A172 (cell line): ENCODE measurements around the gene HSD17B14. TPM values are rescaled to one million over a fixed set of nuclear protein-coding genes. Genes with fewer than 3 reads are reported as not detected.
"Not testable (repeated sequence)": the region's sequence is repeated elsewhere in the genome, so short reads cannot be mapped to it uniquely, and the experiment has no call there.

Source experiments
- DNase-seq: peaks from one replicate; pipeline ENCODE4 v3.0.0-alpha.2; 2015; ENCODE audit warnings: low spot score
- total RNA-seq: library from RNA; depleted of rRNA; stranded (reverse); fragments of >200 nt; shearing (Covaris generic); gene quantifications from 2 replicates; pipeline ENCODE4 v1.2.3, GENCODE V29; 2014

HSD17B14 gene
- total RNA-seq, 1 experiment from 2014 or later = 14.6 TPM

DNA sequence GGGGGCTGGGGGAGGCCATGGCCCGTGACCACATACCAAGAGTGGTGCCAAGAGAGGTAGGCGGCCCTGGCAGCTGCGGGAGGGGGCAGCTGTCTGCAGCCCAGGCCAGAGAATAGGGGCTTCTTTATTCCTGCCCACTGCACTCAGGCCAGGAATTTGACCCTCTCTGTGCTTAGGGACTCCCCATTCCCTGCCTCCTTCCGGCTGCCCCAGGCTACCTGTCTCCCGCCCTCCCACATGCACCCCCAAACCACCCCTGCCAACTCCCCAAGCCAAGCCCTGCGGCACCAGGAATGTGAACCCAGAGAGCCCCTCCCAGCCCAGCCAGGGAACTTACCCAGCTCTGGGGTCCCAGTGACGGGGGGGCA, 31.4 kb upstream of the HSD17B14 start:
- no peak for DNase-seq

DNA sequence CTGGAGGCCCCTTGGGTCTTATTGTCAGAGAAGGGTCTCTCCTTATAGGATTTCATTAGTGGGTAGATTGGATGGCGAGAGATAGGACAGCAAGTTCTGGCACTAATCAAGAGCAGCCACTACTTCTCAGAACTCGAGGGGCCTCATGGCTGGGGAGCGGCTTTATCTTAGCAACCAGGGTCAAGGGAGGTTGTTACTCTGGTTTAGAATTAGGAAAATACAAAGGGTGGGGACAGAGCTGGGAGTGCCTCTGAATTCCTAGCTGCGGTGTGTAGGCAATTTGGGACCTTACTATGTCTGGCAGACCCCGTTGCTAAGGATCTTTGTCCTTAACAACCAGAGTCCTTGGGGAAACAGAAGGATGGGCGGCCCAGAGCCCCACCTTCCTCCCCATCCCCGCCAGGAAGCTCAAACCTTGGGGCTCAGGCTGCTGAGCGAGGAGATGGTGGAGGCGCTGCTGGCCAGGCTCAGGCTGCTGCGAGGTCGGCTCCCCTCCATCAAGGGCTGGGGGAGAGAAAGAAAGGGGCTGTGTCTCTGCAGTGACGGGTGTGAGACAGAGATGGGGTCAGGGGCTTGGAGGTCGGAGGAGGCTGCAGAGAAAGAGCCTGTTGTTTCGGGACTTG, 30.9 kb upstream of the HSD17B14 start:
- DNase-seq = no peak

DNA sequence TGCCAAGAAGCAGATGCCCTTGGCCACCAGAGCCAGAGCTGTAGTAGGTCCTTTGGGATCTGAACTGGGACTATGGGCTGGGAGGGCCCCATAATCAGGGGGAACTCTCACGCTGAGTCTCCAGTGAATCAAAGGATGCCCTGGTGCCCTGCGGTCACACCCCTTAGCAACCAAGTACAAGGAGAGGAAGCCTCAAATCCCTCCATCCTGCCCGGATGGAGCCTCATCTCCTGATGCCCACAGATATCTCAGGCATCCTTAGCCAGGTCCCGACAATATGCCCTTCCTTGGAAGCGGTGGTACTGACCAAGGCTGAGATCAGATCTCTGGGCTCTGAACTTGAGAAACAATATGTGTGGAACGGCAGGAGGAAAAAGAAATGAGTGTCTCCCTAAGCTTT, 30.4 kb upstream of the HSD17B14 start:
- DNase-seq = no peak

DNA sequence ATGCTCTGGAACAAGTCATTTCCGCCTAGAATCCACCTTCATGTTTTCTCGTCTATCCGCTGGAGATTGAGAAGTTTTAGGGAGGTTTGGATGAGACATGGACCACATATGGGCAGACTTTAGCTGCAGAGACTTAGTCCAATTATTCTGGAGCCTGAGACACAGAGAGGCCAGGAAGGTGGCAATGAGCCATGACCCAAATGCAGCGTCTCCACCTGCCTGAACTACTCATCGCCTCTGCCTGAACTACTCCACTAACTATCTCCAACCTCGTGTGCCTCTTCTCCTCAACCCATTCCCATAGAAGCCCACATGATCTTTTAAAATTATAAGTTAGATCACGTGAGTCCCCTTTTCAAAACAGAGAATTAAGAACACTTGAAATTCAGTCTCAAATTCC, 26.5 kb upstream of the HSD17B14 start:
- DNase-seq = no peak

DNA sequence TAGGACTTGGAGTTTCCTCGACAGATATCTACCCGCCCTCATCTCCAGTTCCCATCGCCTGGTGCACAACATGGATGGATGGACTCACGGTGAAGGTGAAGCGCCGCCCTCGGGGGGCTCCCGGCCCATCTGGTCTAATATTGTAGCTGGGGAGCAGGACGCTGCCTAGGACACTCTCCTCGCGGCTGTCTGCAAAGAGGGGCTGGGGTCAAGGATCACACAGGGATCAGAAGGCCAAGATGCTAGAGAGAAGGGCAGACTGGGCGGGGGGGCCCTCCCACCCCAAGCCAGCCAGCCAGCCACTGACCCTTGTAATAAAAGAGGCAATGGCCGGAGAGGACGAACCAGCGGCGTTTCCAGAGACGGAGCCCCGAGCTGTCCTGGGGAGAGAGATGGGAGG, 25.0 kb upstream of the HSD17B14 start:
- DNase-seq = no peak

DNA sequence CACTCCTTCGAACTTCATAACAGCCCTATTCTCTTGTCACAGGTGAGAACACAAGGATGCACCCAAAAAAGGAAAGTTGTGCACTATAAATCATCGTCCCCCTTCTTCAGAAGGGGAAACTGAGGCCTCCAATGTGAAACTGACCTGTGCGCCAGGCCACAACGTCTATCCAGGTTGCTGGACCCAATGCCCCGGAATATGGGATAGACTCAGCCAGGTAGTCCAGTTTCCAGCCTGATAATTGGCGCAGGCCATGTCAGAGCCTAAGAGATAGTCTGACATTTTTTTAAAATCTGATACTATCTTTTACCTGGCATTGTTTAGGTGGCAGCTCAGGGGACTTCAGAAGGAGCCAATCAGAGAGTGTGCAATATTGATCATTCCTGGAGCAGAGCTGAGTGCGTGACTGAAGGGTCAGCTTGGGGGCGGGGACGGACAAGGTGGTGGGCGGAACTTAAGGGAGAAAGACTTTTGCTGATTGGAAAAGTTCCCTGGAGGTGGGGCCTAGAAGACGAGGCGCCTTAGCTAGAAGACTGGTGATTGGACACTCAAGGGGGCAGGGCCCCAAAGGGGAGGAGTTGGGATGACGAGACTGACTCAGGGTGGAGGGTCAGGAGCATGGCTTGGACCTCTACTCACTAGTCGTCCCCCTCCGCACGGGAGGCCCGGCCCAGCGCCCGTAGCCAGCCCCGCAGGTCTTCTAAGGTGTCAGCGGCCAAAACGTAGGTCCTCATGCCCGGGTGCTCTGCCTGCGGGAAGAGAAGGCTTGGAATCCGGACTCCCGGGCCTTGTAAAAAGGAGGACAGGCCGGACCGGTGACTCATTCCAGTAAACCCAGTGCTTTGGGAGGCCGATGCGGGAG, 23.7 kb upstream of the HSD17B14 start:
- DNase-seq = no peak

DNA sequence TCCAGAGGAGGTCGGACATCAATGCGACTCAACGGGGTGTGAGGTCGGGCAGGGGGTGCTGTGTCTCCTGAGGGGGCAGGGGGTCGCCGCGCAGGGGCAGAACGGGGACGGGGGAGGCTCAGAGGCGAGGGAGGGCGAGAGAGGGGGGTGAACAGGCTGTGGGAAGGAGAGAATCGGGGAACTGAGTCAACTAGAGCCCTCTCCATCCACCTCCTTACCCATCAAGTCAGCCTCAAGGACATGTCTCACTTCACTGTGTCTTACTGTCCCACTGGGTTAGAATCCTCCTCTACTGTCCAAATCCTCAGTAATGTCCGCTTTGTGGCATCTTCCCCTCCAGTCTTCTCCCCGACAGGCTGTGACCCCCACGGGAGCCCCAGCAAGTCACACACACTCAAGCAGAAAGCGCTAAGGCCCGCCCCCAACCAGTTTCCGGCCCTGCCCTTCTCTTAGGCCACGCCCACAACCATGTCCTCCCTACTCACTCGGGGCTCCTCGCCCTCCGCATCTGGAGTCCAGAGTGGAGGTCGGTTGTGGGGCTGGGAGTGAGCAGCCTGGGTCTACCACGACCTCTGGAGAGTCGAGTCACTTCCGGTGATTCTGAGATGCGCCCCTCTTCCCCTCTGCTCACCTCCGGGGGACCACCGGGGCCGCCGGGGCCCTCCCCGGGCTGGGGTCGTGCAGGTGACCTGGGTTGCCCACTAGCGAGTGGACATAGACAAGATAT, 22.9 kb upstream of the HSD17B14 start:
- DNase-seq = no peak

DNA sequence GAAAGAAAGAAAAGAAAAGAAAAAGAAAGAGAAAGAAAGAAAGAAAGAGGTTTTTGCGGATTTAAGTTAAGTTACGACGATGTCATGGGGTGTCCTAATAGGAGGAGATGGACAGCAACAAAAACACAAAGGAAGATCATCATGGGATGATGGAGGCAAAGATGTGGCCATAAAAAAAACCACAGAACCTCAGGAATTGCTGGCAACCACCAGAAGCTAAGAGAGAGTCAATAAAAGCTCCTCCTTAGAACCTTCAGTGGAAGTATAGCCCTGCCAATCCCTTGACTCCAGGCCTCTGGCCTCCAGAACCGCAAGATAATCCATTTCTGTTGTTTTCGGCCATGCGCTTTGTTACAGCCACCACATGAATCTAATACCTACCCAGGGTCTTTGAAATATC, 20.6 kb upstream of the HSD17B14 start:
- peak; percentile 56 for DNase-seq

DNA sequence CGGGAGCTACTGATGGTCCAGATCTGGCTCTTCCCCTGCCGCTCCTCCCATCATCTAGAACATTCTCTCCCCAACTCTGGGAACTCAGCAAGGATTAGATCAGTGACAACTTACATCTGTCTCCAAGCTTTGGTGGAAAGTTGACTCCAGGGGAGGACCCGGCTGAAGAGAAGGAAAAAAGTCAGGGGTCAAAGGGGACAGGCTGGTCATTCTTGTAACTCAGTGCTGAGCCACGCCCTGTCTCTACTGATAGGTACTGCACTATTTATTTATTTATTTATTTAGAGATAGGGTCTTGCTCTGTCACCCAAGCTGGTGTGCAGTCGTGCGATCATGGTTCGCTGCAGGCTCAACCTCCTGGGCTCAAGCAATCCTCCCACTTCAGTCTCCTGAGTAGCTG, 17.8 kb upstream of the HSD17B14 start:
- no peak for DNase-seq

DNA sequence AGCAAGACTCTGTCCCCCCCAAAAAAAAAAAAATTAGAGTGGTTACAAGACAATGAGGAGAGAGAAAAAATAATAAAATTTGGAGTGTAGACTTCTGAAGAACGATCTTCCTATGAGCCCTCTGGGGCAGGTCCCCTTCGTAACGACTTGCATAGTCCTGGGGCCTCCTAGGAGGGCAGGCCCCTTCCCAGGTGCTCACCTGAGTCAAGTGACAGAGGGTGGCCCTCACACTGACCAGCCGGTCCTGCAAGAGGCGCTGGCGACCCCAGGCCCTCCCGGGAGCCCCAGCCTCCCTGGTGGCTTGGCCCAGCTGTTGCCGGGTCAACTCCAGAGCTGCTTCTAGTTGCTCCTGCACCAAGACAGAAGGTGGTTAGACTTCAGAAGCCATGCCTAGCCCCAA, 17.2 kb upstream of the HSD17B14 start:
- no peak for DNase-seq

DNA sequence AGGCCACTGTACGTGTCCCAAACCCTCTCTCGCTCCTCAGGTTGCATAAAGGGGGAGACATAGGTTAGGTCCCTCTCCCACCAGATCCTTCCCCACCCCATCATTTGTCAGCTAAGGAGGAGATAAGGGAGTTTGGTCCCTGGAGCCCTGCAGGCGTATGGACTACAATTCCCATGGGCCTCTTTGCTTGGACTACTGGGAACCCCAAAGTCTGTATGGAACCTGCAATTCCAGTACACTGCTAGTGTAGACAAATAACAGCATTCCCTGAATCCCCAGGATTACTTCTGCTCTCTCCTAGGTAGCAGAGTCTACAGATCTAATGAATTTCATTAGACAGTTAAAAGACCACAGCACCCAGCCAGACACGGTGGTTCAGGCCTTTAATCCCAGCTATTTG, 16.0 kb upstream of the HSD17B14 start:
- DNase-seq = no peak

DNA sequence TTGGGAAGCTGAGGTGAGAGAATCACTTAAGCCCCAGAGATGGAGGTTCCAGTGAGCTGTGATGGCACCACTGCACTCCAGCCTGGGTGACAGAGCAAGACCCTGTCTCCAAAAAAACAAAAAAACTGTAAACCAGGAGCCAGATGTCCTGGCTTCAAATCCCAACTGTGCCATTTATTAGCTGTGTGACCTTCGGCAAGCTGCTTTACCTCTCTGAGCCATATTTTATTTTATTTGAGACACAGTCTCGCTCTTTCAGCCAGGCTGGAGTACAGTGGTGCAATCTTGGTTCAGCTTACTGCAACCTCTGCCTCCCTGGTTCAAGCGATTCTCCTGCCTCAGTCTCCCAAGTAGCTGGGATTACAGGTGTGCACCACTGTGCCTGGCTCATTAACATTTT, 10.4 kb upstream of the HSD17B14 start:
- DNase-seq = not testable (repeated sequence)

DNA sequence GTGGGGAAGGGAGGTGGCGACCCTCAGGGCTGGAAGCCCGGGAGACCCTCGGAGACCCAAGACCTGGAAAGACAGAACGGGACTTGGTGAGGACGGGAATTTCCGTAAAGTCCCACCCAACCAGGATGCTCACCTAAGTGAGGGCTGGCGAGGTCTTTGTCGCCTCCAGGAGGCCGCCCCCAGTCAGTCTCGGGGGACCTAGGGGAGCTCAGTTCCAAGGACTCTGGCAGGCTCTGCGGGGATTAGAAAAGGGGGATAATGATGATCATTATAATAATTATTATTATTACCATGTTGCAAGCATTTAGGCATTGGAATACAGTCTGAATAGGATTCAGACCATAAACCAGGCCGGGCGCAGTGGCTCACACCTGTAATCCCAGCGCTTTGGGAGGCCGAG, 9.1 kb upstream of the HSD17B14 start:
- no peak for DNase-seq

DNA sequence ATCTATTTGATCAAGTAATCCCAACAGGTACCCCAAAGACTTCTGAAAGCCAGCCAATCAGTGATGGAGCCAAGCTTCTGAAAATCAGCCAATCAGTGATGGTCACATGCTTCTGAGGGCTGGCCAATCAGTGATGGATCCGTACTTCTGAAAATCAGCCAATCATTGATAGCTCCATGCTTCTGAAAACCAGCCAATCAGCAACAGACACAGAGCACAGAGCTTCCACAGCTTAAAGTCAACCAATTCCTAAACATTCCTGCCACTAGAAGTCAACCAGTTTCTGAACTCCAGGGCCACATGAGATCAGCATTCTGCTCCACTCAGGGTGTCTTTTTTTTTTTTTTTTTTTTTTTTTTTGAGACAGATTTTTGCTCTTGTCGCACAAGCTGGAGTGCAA, 8.2 kb upstream of the HSD17B14 start:
- peak; percentile 54 for DNase-seq

DNA sequence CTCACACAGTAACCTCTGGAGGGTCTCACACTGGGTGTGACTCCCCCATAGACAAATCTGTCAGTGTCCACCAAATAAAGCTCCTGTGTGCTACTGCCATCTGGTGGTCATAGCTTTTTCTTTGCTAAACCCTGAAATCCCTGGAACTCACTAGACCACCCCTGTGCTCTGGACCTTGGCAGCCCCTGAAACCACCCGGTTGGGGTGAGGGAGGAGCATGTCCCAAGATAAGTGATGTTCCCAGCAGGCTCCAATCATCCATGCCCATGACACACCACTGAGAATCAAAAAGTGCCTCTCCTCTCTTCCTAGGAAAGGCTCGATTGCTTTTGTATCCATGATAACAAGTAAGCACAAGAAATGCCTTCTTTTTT, 6.5 kb upstream of the HSD17B14 start:
- DNase-seq = peak; percentile 47

DNA sequence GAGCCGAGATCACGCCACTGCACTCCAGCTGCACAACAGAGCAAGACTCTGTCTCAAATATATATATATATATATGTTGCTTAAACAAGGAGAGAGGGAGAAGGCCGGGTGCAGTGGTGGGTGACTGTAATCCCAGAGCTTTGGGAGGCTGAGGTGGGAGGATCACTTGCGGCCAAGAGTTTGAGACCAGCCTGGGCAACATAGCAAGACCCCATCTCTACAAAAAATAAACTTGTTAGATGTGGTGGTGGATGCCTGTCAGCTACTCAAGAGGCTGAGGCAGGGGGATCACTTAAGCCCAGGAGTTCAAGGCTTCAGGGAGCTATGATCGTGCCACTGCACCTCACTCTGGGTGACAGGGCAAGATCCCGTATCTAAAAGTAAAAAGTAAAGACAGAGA, 5.3 kb upstream of the HSD17B14 start:
- DNase-seq = no peak

DNA sequence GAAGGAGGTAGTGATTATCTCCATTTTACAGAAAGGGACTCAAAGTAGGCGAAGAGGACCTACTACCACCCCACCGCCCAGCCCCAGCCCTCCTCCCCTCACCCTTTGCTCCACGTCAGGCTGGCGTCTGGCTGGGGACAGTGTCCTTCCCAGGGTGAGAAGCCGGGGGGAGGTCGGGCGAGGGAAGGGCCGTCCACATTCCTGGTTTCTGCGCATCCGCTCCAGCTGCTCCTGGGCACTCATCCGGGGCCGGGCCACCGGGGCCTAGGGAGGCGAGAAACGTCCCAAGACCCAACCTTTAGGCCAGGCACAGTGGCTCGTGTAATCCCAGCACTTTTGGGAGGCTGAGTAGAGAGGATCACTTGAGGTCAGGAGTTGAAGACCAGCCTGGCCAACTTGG, 4.8 kb upstream of the HSD17B14 start:
- DNase-seq = no peak

DNA sequence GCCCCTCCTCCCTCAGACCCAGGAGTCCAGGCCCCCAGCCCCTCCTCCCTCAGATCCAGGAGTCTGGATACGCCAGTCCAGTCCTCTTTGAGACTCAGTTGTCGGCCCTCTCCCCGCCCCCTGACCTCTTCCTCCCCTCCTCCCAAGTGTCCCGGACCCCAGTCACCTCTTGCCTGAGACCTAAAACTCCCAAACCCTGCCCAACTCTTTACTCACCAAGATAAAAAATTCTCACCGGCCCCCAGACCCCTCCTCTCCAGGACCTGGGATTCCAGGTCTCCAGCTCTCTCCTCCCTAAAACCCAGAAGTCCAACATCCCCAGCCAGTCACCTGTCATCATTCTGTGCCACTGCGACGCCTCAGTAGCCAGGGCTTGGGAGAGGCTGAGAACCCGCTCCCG, 1.4 kb upstream of the HSD17B14 start:
- no peak for DNase-seq

DNA sequence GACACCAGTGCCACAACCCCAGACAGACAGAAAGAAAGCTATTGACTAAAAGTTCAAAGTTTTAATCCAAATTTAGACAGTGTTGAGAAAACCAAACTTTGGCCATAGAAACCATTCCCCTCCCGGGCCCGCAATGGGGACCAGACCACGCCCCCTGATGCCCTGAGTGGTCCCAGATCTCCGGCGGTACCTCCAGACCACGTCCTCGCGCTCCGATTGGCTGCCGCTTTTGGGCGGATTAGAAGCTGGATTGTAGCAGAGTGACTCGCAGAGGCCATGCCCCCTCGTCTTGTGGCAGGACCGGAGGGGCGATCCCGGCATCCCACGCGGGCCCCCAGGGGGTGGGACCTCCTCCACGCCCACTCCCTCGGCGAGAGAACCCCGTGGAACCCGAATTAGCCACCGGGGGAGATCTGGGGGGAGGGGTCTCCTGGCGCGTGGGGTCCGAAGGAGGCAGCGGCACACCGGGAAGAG, 797 bp upstream of the HSD17B14 start:
- DNase-seq = peak; percentile 74

DNA sequence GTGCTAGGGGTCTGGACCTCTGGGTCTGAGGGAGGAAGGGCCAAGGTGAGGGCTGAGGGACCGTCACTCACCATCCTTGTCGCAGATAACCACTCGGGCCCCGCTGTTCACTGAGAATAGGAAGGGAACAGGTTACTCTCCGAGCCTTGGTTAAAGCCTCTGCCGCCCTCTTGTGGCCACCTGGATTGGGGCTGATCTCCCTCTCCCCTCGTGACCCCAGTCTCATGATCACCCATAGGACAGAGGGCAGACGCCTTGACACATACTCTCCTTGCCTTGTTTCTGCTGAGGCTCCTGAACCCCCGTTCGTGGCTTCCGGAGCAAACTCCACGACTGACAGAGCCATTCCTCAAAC, 580 bp downstream of the HSD17B14 start:
- DNase-seq = peak; percentile 87

DNA sequence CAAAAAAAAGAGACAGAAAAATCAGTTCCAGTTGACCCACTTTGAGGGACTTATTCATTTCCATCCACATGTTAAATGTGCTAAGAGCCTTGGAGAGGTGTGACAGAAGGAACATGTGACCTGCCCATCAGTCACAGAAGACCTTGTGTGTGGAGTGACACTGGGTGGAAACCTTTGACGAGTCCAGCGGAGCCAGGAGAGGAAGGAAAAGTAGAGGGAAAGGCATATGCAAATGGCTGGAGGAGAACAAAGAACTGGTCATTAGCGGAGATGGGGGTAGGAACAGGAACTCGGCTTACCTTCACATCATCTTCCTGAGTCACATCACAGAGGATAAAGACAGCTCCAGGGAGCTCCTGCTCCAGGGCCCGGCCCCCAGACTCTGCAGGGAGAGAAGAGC, 2.3 kb downstream of the HSD17B14 start:
- DNase-seq = no peak

DNA sequence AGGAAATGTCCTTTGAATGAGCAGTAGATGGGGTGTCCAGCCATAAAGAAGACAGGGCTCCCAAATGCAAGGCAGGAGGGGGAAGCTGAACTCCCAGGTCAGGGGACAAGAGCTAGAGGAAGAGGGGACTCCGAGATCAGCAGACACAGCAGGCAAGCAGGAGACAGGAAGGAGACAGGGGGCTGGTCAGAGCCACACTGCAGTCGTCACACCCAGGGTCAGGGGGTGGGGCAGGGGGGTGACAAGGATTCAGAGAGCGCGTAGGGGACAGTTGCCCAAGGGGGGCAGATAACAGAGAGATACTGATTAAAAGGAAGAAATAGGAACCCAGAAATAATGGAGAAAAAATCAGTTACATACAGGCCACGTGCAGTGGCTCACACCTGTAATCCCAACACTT, 3.2 kb downstream of the HSD17B14 start:
- DNase-seq = no peak

DNA sequence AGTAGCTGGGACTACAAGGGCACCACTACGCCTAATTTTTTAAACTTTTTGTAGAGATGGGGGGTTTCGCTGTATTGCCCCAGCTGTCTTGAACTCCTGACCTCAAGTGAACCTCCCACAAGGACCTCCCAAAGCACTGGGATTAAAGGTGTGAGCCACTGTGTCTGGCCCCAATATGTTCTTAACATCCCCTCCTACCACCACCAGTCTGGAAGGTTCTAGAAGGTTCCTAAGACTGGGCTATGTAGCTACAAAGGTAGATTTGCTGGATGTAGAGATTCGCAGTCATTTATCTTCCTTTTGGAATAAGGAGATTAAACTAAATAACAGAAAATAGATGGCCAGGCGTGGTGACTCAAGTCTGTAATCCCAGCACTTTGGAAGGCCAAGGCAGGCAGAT, 5.3 kb downstream of the HSD17B14 start:
- DNase-seq = no peak
